PFSK-1 (cell line): ENCODE results near the gene HMGCS2.

Source experiments
- POLR2AphosphoS5 ChIP-seq: IDR thresholded peaks from 2 replicates; pipeline ENCODE4 v1.6.1; 2012; ENCODE audit warnings: low read depth, mild to moderate bottlenecking, control low read depth, low read length, moderate library complexity
- TAF1 ChIP-seq: IDR thresholded peaks from 2 replicates; pipeline ENCODE4 v1.6.1; 2012; ENCODE audit warnings: low read length, control low read depth, borderline replicate concordance; ENCODE audit not compliant: insufficient read depth
- TF ChIP-seq, protein P1 (sequence below), 2 experiments: IDR thresholded peaks; 2 replicates each; pipeline versions ENCODE4 v1.6.1 to v1.8.0; 2011 to 2012; ENCODE audit warnings: low read depth in 2 of 2, low read length in 2 of 2, control low read depth in 1 of 2, inconsistent platforms in 1 of 2, mild to moderate bottlenecking in 1 of 2, moderate library complexity in 1 of 2; ENCODE audit not compliant: insufficient read depth in 1 of 2

DNA sequence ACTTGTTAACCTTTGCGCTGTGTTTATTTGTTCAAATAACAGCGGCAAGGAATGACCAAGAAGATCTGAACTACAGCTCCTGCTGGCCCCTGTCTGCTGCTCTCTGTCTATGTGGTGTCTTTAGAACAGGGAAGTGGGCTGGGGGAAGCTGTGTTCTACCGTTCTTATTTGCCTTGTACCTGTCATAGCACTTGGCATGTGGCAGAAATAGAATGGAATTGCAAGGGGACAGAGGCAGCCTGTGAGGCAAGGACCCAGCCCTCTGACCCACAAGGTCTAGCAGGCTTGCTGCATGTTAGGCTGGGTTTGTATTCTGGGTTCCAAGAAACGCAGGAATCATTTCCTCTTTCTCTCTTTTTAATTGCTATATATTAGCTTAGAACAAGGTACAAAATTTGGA lies 20.7 kb downstream of the HMGCS2 start:
- no peak for TF ChIP-seq POLR2AphosphoS5
- TF ChIP-seq, protein P1, sequence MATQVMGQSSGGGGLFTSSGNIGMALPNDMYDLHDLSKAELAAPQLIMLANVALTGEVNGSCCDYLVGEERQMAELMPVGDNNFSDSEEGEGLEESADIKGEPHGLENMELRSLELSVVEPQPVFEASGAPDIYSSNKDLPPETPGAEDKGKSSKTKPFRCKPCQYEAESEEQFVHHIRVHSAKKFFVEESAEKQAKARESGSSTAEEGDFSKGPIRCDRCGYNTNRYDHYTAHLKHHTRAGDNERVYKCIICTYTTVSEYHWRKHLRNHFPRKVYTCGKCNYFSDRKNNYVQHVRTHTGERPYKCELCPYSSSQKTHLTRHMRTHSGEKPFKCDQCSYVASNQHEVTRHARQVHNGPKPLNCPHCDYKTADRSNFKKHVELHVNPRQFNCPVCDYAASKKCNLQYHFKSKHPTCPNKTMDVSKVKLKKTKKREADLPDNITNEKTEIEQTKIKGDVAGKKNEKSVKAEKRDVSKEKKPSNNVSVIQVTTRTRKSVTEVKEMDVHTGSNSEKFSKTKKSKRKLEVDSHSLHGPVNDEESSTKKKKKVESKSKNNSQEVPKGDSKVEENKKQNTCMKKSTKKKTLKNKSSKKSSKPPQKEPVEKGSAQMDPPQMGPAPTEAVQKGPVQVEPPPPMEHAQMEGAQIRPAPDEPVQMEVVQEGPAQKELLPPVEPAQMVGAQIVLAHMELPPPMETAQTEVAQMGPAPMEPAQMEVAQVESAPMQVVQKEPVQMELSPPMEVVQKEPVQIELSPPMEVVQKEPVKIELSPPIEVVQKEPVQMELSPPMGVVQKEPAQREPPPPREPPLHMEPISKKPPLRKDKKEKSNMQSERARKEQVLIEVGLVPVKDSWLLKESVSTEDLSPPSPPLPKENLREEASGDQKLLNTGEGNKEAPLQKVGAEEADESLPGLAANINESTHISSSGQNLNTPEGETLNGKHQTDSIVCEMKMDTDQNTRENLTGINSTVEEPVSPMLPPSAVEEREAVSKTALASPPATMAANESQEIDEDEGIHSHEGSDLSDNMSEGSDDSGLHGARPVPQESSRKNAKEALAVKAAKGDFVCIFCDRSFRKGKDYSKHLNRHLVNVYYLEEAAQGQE (IDR thresholded peaks at IDR 0.05; ENCODE audit: insufficient read depth in 1 of 2, low read depth in 2 of 2, low read length in 2 of 2): no peak
- no peak for TF ChIP-seq TAF1
